GM19351 (cell line): Measurements from ENCODE around the gene ZBTB8OS.
A peak's percentile ranks its signal among the peaks of the same experiment; 100 is the strongest.
"Not testable (repeated sequence)": the region's sequence is repeated elsewhere in the genome, so short reads cannot be mapped to it uniquely, and the experiment has no call there.

Source experiments
- ATAC-seq: cut with Tn5 transposase; IDR thresholded peaks from one replicate; pipeline ENCODE4 v1.9.1; 2021; ENCODE audit warnings: mild to moderate bottlenecking, moderate library complexity; ENCODE audit not compliant: unreplicated experiment

The ZBTB8OS gene

GRCh38 chr1:32650248-32650751 lies at the start of gene ZBTB8OS:
Gene ZBTB8OS, minus strand, starts transcription at chr1:32650550. Its CDS starts 21 bp downstream, at chr1:32650529.
- peak; percentile 61 for ATAC-seq

- ATAC-seq = not testable (repeated sequence)
Measured at GRCh38 chr1:32696996-32697395, 46.6 kb upstream of the ZBTB8OS start.

GRCh38 chr1:32696041-32696440 lies 45.7 kb upstream of the ZBTB8OS start:
- no peak for ATAC-seq

GRCh38 chr1:32695098-32695904 lies 45.0 kb upstream of the ZBTB8OS start:
- ATAC-seq = no peak

GRCh38 chr1:32693455-32694174 lies 43.3 kb upstream of the ZBTB8OS start:
- no peak for ATAC-seq

GRCh38 chr1:32686387-32686786 lies 36.0 kb upstream of the ZBTB8OS start:
- ATAC-seq = no peak

- ATAC-seq = no peak
Measured at GRCh38 chr1:32685498-32685897, 35.1 kb upstream of the ZBTB8OS start.

GRCh38 chr1:32684167-32684811 lies 33.9 kb upstream of the ZBTB8OS start:
- ATAC-seq = no peak

- no peak for ATAC-seq
Measured at GRCh38 chr1:32683397-32683796, 33.0 kb upstream of the ZBTB8OS start.

GRCh38 chr1:32681999-32682398 lies 31.6 kb upstream of the ZBTB8OS start:
- no peak for ATAC-seq

- no peak for ATAC-seq
Measured at GRCh38 chr1:32681509-32681908, 31.2 kb upstream of the ZBTB8OS start.

- no peak for ATAC-seq
Measured at GRCh38 chr1:32680642-32681041, 30.3 kb upstream of the ZBTB8OS start.

- ATAC-seq = not testable (repeated sequence)
Measured at GRCh38 chr1:32679993-32680392, 29.6 kb upstream of the ZBTB8OS start.

GRCh38 chr1:32676945-32677344 lies 26.6 kb upstream of the ZBTB8OS start:
- ATAC-seq = no peak

- ATAC-seq = not testable (repeated sequence)
Measured at GRCh38 chr1:32668716-32669115, 18.4 kb upstream of the ZBTB8OS start.

- no peak for ATAC-seq
Measured at GRCh38 chr1:32666901-32667566, 16.7 kb upstream of the ZBTB8OS start.

- ATAC-seq = no peak
Measured at GRCh38 chr1:32665915-32666314, 15.6 kb upstream of the ZBTB8OS start.

- no peak for ATAC-seq
Measured at GRCh38 chr1:32659581-32659980, 9.2 kb upstream of the ZBTB8OS start.

GRCh38 chr1:32652244-32652962 lies 2.1 kb upstream of the ZBTB8OS start:
- no peak for ATAC-seq

GRCh38 chr1:32651461-32652073 lies 1.2 kb upstream of the ZBTB8OS start:
- ATAC-seq = peak; percentile 24
